Measurements from ENCODE around the gene CARD16.
"Not testable (repeated sequence)": the region's sequence is repeated elsewhere in the genome, so short reads cannot be mapped to it uniquely, and the experiment has no call there.

The CARD16 gene

DNA sequence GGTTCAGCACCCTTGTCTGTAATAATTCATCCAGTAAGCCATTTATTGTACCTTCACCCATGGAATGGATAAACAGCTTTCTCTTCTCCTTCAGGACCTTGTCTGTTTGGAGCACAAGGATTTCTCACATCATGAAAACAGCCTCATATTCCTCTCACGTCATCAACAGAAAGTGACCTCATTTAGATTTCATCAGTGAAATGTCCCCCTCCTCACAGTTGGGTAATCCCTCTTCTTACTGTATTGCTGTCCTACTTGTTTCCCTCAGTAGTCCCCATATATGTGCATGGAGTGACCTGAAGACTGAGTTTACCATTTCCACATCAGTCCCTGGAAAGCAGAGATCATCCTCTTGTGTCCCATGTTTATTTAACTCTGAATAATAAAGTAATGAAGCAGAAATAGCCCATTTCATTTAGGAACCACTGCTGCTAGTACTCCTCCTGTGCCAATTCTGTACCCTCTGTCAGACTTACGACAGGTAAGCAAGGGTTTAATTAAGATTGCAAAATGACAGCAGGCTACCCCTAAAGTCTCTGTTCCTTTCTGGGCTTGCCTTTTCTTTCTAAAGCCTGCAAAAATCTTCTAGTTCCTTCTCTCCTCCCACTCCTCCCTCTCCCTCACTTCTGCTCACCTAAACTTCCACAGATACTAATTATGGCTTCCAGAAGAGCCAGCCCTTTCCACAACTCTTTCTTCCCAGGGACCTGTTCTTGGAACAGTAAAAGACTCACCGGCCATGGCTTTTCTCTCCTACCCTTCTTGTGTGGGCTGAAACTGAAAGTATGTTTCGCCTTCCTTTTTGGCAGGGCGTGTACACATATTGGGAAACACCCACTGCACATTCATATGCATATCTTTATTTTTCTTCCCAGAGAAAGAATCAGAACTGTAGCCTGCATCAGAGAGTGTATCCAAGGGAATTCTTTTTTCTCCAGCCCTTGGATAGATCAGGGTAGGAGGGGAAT lies at the start of gene CARD16:
TSS of gene CARD16 (minus strand) at position 779 of the 968 bp plus-strand sequence. CDS start at position 741, 38 bp downstream.
- peak; percentile 76 for DNase-seq

DNA sequence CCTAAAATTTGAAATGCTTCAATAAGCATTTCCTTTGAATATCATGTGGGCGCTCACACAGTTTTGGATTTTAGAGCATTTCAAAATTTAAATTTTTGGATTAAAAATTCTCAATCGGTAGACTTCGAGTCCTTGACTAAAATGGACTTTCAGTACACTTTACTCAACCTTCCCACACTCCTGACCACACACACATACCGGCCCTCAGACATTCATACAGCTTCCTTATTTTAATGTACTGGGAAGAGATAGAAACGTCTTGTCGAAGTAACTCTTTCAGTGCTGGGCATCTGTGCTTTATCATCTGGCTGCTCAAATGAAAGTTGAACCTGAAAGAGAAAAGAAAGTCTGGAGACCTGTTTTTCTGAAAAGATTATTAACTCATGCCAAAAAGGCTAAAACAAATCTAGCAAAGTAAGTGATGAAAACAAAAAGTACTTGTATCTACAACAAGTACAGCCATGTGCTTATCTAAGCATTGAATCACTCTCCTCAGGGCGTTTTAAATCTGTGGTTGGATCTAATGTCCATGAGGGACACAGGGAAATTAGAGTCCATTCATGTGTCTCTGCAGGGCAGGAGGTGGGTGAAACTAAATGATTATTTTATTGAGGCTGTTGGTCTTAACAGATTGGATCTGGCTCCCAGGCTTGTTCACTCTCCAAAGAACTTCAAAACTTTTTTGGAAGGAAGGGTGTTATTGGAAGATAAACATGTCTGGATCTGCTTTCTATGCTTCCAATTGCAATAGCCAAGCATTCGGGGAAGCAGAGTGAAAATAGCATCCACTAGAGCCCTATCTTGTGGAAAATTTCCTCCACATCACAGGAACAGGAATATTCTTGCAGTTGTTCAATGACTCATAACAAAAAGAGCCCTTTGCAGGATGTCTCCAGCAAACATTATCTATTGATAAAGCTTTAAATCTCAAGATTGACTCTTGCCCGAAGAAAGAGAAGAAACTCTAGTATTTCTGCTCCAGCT lies 47.4 kb upstream of the CARD16 start:
- DNase-seq, result no peak

DNA sequence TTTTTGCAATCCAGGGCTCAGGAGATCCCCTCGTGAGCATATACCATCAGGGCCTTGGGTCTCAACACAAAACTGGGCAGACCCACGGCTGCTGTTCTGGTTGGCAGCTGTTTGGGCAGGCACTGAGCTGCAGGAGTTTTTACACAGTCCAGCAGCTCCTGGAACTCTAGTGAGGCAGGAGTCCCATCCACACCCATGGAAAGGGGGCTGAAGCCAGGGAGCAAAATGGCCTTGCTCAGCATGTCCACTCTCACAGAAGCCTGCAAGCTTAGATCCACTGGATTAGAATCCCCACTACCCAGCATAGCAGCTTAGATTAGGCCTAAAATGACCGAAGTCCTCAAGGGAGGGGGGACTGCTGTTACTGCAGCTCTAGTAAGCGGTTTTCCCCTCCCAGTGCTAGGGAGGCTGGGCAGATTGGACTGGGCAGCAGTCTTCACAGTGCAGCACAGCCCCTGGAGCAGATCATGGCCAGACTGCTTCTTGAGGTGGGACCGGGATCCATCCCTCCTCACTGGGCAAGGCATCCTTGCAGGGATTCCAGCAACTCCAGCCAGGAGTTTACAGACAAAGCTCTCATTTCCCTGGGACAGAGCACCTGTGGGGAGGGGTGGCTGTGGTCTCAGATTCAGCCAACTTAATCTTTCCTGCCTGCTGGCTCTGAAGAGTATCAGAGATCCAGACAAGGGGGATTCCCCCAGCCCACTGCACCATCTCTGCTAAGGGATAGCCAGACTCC lies 36.4 kb upstream of the CARD16 start:
- DNase-seq, result no peak

DNA sequence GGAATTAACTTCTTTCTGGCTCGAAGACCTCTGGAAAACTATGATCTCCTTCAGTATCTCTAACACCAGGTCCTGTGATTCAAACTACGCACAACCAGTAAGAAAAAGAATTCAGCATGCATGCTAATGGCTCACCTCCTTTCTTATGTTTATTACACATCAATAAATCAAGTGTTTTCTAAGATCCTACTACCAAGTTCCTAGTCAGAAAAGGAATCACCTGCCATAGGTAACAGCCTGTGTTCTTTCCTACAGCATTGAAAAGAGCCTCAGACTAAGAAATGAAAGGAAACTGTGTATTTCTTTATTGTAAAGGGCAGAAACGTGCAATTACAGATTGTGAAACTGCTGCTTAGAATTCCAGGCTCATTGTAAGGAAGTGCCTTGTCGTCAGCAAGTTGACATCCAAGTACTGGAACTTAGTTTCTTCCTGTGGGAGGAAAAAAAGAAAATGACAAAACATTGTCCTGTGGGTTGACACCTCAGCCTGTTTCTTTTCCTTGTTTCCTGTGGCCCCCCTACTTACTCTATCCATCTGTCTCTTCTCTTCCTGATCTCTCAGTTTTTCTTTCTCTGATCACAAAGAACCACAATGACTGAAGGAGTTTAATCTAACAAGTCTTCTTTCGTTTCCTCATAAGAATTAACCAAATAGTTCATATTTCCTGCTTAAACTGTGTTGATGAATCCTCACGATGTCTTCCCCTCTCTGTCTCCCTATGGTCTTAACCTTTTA lies 35.2 kb upstream of the CARD16 start:
- DNase-seq, result not testable (repeated sequence)

DNA sequence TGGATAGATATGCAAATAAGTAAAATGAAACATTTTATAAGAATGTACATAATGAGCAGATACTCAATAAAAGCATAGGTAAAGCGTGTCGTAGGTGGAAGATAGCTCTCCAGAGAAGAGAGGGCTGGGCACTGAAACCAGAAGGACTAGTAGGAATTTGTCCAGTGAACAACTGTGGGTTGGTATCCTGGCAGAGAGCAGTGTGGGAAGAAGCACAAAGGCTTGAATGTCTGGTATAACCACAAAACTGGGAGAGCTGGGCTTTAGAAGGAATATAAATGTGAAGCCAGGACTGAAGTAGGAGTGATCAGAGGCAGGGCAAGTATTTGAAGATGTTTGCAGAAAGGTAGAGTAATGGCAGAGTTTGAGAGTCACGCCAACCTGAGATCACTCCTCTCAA lies 33.1 kb upstream of the CARD16 start:
- DNase-seq, result no peak

DNA sequence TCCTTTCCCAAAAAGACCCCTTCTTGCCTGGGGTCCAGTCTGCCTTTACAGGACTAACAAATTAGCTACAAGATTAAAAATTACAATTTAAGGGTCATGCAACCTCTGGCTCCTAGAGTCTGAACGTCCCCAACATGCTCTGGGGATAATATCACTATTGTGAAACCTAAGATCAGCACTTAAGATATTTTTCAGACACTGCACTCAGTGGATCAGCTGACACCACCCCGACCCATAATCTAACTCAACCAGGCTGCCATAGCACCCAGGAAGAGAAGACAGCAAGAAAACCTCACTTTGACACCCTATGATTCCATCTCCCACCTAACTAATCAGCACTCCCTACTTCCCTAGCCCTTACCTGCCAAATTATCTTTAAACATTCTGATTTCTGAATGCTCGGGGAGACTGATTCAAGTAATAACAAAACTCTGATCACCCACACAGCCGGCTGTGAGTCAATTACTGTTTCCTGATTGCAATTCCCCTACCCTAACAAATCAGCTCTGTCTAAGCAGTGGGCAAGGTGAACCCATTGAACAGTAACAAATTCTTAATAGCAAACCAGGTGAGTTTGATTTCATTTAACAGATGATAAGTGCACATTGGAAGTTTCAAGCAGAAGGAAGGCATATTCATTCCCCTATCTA lies 32.1 kb upstream of the CARD16 start:
- peak; percentile 76 for DNase-seq

DNA sequence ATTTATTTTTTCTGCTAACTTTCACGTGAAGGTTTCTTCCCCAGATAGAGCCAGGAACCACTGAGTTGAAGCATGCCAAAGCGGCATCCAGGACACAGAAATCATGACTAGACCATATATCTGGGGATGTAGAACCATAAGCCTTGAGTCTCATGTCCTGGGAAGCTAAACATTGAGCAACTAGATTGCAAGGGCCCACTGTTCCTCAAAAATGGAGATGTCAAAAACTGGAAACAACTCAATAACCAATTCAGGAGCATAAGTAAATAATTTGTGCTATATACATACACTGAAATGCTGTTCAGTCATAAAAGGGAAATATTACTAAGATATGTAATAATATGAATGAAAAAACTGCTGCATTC lies 29.0 kb upstream of the CARD16 start:
- no peak for DNase-seq

DNA sequence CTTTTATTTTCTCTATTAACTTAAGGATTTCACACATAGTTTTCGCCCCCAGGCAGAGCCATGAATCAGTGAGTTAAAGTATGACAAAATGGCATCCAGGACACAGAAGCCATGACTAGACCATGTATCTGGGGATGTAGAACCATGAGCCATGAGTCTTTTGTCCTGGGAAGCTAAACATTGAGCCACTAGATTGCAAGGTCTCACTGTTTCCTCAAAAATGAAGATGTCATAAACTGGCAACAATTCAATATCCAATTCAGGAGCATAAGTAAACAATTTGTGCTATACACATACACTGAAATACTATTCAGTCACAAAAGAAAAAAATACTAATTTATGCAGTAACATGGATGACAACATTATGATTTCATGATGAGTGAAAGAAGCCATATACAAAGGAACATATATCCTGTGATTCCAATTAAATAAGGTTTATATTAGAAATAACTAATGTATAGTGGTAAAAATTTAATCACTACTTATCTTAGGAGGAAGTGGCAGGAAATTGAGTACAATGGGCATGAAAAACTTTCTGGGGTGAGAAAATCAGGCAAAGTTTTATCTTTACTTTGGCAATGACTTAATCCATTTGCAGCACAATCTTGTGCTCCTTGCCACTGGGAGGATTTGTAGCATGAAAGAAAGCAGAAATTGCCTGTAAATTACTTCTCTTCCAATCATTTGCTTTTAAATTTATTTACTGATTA lies 28.5 kb upstream of the CARD16 start:
- DNase-seq, result no peak

DNA sequence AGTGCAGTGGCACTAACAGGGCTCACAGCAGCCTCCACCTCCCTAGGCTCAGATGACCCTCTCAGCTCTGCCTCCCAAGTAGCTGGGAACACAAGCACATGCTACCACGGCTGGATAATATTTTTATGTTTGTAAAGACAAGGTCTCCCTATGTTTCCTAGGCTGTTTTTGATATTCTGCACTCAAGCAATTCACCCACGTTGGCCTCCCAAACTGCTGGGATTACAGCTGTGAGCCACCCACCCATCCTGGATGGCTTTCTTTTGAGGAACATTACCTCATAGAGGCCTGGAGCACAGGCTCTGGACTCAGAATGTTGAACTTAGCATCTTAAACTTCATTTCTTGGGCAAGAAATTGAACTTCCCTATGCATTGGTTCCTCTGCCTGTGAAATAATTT lies 26.9 kb upstream of the CARD16 start:
- not testable (repeated sequence) for DNase-seq

DNA sequence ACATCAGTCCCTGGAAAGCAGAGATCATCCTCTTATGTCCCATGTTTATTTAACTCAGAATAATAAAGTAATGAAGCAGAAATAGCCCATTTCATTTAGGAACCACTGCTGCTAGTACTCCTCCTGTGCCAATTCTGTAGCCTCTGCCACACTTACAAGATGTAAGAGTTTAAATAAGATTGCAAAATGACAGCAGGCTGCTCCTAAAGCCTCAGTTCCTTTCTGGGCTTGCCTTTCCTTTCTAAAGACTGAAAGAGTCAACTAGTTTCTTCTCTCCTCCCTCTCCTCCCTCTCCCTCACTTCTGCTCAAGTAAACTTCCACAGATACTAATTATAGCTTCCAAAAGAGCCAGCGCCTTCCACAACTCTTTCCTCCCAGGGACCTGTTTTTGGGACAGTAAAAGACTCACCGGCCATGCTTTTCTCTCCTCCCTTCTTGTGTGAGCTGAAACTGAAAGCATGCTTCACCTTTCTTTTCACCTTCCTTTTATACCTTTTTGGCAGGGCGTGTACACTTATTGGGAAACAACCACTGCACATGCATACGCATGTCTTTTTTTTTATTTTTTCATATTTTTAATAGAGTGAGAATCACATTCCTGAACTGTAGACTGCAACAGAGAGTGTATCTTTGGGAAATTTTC lies 26.1 kb upstream of the CARD16 start:
- DNase-seq, result peak; percentile 9

DNA sequence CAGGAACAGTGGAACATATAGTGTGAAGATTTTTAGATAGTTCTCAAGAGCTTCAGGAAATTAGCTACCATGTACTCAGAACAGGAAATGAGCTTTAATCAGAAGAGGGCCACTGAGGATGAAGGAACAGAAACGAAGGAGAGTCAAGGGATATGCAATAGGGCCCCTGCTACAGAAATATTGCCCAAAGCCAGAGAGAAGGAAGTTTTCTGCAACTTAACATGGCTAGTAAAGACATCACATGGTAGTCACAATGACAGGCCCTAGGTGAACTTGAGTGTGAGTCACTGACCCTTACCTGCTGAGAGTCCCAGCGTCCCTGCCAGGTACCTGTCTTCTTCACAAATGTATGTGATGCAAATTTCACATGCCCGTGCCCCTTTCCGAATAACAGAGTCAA lies 25.2 kb upstream of the CARD16 start:
- no peak for DNase-seq

DNA sequence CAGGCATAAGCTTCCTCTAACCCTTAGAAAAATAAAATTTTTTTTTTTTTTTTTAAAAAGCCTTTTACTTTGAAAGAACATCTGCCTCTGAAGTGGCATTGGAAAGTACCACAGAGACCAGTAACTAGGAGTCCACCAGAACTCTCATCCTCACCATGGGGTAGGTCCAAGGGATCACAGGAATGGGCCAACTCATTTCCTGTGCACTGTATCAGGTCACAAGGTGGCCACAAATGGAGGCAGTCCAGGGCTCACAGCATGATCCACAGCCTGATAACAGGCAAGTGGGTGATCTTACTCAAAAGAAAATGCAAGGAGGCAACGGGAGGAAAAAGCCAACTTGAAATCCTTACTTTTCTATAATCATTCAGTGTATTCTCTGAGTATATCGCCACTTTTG lies 24.6 kb upstream of the CARD16 start:
- DNase-seq, result not testable (repeated sequence)

DNA sequence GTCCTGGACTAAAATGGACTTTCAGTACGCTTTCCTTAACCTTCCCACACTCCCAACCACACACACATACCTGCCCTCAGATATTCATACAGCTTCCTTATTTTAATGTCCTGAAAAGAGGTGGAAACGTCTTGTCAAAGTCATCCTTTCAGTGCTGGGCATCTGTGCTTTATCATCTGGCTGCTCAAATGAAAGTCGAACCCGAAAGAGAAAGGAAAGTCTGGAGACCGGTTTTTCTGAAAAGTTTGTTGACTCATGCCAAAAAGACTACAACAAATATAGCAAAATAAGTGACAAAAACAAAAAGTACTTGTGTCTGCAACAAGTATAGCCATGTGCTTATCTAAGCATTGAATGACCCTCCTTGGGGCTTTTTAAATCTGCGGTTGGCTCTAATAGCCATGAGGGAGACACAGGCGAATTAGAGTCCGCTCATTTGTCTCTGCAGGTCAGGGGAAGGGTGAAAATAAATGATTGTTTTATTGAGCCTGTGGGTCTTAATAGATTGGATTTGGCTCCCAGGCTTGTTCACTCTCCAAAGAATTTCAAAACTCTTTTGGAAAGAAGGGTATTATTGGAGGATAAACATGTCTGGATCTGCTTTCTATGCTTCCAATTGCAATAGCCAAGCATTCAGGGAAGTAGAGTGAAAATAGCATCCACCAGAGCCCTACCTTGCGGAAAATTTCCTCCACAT lies 18.3 kb upstream of the CARD16 start:
- DNase-seq, result not testable (repeated sequence)

DNA sequence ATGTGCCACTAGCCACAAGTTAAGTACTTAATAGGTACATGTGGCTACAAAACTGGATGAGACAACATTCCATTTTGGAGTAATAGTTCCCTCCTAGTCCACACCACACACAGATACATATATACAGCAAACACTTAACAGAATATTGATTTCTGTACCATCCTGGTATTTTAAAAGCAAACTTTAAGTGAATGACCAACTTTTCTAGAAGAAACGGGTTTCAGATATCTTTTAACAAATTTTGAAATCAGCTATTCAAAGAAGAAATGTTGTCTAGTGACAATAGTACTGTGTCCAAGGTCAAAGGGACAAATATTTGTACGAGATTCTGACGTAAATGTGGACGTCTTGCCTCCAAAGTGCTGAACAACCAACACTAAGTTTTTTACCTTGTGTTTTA lies 12.3 kb upstream of the CARD16 start:
- DNase-seq, result no peak

DNA sequence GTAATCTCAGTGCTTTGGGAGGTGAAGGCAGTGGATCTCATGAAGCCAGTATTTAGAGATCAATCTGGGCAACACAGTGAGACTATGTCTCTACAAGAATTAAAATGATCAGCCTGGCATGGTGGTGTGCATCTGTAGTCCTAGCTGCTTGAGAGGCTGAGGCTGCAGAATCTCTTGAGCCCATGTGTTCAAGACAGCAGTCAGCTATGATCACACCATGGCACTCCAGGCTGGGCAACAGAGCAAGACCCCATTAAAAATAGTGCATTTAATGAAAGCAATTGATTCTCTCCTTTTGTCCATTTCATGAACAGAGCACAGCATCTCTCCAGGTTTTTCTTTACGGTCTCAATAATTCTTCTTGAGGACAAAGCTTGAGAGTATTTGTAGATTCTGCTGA lies 11.3 kb upstream of the CARD16 start:
- no peak for DNase-seq

DNA sequence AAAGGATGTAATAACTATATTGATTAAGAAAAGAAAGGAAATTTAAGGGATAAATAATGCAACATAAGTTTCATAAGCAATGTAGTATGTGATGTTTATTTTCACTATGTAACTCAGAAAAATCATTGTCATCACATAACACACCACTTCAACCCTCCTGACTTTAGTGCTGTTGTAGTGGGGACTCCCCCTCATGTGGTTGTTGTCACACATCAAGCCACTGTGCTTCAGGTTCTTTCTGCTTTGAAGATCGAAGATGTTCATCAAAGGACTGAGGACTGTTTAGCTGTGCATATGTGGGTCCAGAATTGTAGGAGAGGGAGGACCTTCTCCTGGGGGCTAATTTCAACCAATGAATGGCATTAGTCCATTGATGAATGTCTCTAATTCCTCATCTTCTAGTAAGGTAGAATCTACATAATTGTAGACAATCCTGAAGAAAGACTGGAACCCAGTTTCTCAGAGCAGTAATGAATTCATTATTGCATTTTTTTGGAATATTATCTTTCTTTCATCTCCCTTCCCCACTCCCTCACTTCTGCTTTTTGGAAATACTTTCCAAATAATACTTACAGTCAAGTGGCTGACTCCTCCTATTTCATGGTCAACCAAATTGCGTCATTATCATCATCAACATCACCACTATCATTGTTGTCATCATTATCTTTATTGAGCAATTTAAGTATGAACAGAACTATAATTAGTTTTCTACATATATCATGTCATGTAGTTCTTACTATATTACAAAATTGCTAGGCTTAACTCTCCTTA lies 9.8 kb upstream of the CARD16 start:
- DNase-seq, result no peak

DNA sequence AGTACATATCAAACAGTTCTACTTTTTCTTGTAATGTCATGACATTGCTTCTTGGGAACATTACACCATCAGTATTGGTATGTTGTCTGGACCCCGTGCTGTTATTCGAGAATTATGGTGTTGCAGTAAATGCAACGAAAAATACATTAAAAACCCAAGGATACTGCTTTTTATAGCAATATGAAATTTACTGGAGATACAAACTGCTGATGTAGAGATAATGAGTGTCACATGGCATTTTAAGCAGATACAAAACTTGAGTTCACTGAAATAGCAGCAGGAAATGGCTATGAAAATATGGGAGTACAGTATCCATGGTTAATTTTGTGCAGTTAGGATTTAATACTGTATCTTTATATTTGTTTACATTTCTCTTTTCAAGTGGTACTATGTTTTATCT lies 7.4 kb upstream of the CARD16 start:
- DNase-seq, result no peak

DNA sequence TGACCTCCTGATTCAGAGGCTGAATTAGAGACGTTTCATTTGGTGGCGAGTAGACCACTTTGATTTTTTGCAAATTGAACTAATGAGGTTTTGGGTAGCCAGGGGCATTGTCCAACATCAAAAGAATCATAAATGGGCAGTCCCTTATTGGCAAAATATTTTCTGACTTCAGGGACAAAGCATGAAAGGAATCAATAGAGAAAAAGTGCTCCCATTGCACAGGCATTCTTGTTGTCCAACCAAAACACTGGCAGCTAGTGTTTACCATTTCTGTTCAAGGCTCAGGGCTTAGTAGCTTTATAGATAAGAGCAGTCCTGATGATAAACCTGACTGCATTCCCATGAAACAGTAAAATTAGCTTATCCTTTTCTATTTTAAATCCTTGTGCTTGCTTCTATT lies 6.4 kb upstream of the CARD16 start:
- no peak for DNase-seq

DNA sequence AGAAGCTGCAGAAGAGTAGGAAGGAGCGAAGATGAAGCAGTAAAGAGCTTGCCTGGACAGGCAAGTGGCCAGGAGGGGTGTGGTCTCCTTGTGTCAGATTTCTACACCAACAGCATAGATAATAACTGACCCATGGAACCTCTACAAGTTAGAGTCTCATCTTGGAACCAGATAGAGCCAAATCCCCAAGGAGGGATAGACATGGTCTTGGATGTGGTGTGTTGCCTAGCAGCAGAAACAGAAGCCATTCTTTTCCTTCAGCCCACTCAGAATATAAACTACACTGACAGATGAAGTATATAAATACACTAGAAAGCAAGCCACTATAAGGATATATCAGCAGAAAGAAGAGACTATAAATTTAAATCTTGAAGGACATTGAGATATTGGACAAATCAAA lies 4.3 kb upstream of the CARD16 start:
- DNase-seq, result no peak
